Activated naive CD4-positive, alpha-beta T cell treated with Interleukin-2 at 50 U/mL for 16 hours (primary cell): ENCODE measurements around the gene MBOAT1.
"Not testable (repeated sequence)": the region's sequence is repeated elsewhere in the genome, so short reads cannot be mapped to it uniquely, and the experiment has no call there.

ENCODE experiments used
- DNase-seq: peaks from one replicate; pipeline ENCODE4 v3.0.0-alpha.2; 2020

Gene MBOAT1

GRCh38 chr6:20202324-20202658 is 10.0 kb downstream of the MBOAT1 start:
- DNase-seq: no peak

- no peak for DNase-seq
Measured at GRCh38 chr6:20200761-20201630, 11.3 kb downstream of the MBOAT1 start.

- DNase-seq: no peak
Measured at GRCh38 chr6:20198775-20199174, 13.5 kb downstream of the MBOAT1 start.

GRCh38 chr6:20198156-20198774 is 14.0 kb downstream of the MBOAT1 start:
- no peak for DNase-seq

GRCh38 chr6:20197251-20197650 is 15.0 kb downstream of the MBOAT1 start:
- DNase-seq: no peak

- no peak for DNase-seq
Measured at GRCh38 chr6:20192625-20193024, 19.6 kb downstream of the MBOAT1 start.

- no peak for DNase-seq
Measured at GRCh38 chr6:20191992-20192391, 20.3 kb downstream of the MBOAT1 start.

GRCh38 chr6:20188630-20189075 is 23.6 kb downstream of the MBOAT1 start:
- no peak for DNase-seq

GRCh38 chr6:20186981-20187380 is 25.3 kb downstream of the MBOAT1 start:
- DNase-seq: no peak

GRCh38 chr6:20183706-20184105 is 28.6 kb downstream of the MBOAT1 start:
- no peak for DNase-seq

GRCh38 chr6:20182926-20183521 is 29.2 kb downstream of the MBOAT1 start:
- no peak for DNase-seq

GRCh38 chr6:20182069-20182468 is 30.2 kb downstream of the MBOAT1 start:
- DNase-seq: no peak

GRCh38 chr6:20180935-20181334 is 31.3 kb downstream of the MBOAT1 start:
- no peak for DNase-seq

GRCh38 chr6:20179287-20180045 is 32.8 kb downstream of the MBOAT1 start:
- DNase-seq: not testable (repeated sequence)

GRCh38 chr6:20178327-20178726 is 33.9 kb downstream of the MBOAT1 start:
- DNase-seq: no peak

- DNase-seq: no peak
Measured at GRCh38 chr6:20175810-20176410, 36.4 kb downstream of the MBOAT1 start.

- DNase-seq: no peak
Measured at GRCh38 chr6:20173833-20174792, 38.2 kb downstream of the MBOAT1 start.

GRCh38 chr6:20172842-20173456 is 39.3 kb downstream of the MBOAT1 start:
- DNase-seq: no peak

- no peak for DNase-seq
Measured at GRCh38 chr6:20170455-20171148, 41.7 kb downstream of the MBOAT1 start.

- no peak for DNase-seq
Measured at GRCh38 chr6:20169786-20170185, 42.5 kb downstream of the MBOAT1 start.
